Naive thymus-derived CD4-positive, alpha-beta T cell (primary cell): ENCODE measurements around the gene RAB8B. TPM values are rescaled to one million over a fixed set of nuclear protein-coding genes. Genes with fewer than 3 reads are reported as not detected.

Experiments used
- ATAC-seq: fragments of 150-1000 bp; cut with Tn5 transposase; 2 replicates; pipeline ENCODE4 v1.10.0; 2021; ENCODE audit warnings: mild to moderate bottlenecking, moderate library complexity
- CTCF ChIA-PET: fragments of 350-600 bp; sonication (Branson Sonifier 250); formaldehyde crosslinking; loops from one replicate; lab custom pipeline; 2021; ENCODE audit warnings: antibody characterized with exemption; lab: Charles Lee
- POLR2A ChIA-PET: fragments of 350-600 bp; sonication (Branson Sonifier 250); formaldehyde crosslinking; loops from one replicate; lab custom pipeline; 2021; ENCODE audit warnings: antibody characterized with exemption, inconsistent platforms; lab: Charles Lee
- DNase-seq, 9 donors: peaks; one replicate each; pipeline versions ENCODE4 v3.0.0 to v3.0.0-alpha.2; 2020 to 2022; ENCODE audit warnings: mixed read lengths in 1 of 9
- H3K27ac ChIP-seq: one replicate; pipeline ENCODE4 v1.7.0; 2013; ENCODE audit warnings: mild to moderate bottlenecking, low read depth, low read length, moderate library complexity
- H3K27me3 ChIP-seq, 2 donors: one replicate each; pipeline ENCODE4 v1.7.0; 2013; ENCODE audit warnings: low read length in 2 of 2, mild to moderate bottlenecking in 2 of 2, moderate library complexity in 2 of 2; ENCODE audit not compliant: control insufficient read depth in 2 of 2, insufficient read depth in 2 of 2
- H3K36me3 ChIP-seq, 3 experiments: 1 replicate in 2 of 3; 2 replicates in 1 of 3; pipeline ENCODE4 v1.7.0; 2013; ENCODE audit warnings: low read length in 3 of 3, mild to moderate bottlenecking in 3 of 3, moderate library complexity in 1 of 3; ENCODE audit not compliant: insufficient read depth in 3 of 3, control insufficient read depth in 2 of 3
- H3K4me1 ChIP-seq, 2 donors: one replicate each; pipeline ENCODE4 v1.7.0; 2013; ENCODE audit warnings: low read length in 2 of 2, mild to moderate bottlenecking in 2 of 2, moderate library complexity in 1 of 2; ENCODE audit not compliant: control insufficient read depth in 2 of 2, insufficient read depth in 2 of 2
- H3K4me3 ChIP-seq: 2 replicates; pipeline ENCODE4 v1.7.0; 2013; ENCODE audit warnings: mild to moderate bottlenecking, low read length
- H3K9me3 ChIP-seq, 3 experiments: 1 replicate in 2 of 3; 2 replicates in 1 of 3; pipeline ENCODE4 v1.7.0; 2013; ENCODE audit warnings: low read length in 3 of 3; ENCODE audit not compliant: control insufficient read depth in 2 of 3
- H3K27ac Mint-ChIP-seq, 9 donors: one replicate each; pipeline ENCODE4 v1.8.0; 2020 to 2022; ENCODE audit warnings: mixed read lengths in 9 of 9, mild to moderate bottlenecking in 8 of 9, moderate library complexity in 5 of 9, inconsistent platforms in 2 of 9
- H3K27me3 Mint-ChIP-seq, 5 donors: one replicate each; pipeline ENCODE4 v1.8.0; 2021 to 2022; ENCODE audit warnings: mixed read lengths in 5 of 5, mild to moderate bottlenecking in 1 of 5
- H3K36me3 Mint-ChIP-seq, 5 donors: one replicate each; pipeline ENCODE4 v1.8.0; 2020 to 2022; ENCODE audit warnings: mixed read lengths in 5 of 5, mild to moderate bottlenecking in 3 of 5, inconsistent platforms in 1 of 5
- H3K4me1 Mint-ChIP-seq, 7 donors: one replicate each; pipeline ENCODE4 v1.8.0; 2020 to 2022; ENCODE audit warnings: mixed read lengths in 7 of 7, mild to moderate bottlenecking in 3 of 7, inconsistent platforms in 1 of 7
- H3K4me3 Mint-ChIP-seq, 10 donors: one replicate each; pipeline ENCODE4 v1.8.0; 2020 to 2022; ENCODE audit warnings: mild to moderate bottlenecking in 10 of 10, mixed read lengths in 10 of 10, moderate library complexity in 6 of 10, inconsistent platforms in 2 of 10
- H3K9me3 Mint-ChIP-seq, 11 donors: one replicate each; pipeline ENCODE4 v1.8.0; 2020 to 2022; ENCODE audit warnings: mixed read lengths in 11 of 11, mild to moderate bottlenecking in 4 of 11, inconsistent platforms in 1 of 11, moderate library complexity in 1 of 11
- intact Hi-C, 2 donors: fragments of 100-400 bp; cut with micrococcal nuclease; formaldehyde crosslinking; loops; one replicate each; pipeline ENCODE4 v1.15.1; 2023
- polyA plus RNA-seq, 2 donors: library from polyadenylated mRNA; unstranded; fragments of 300-500 nt; fragmentation: Illumina TruSeq; gene quantifications; one replicate each; pipeline ENCODE4 v1.2.3, GENCODE V29; 2021
- total RNA-seq, 6 experiments: library from RNA in 5 of 6; stranded (reverse) in 5 of 6; gene quantifications; 1 replicate in 5 of 6; 2 replicates in 1 of 6; pipeline ENCODE4 v1.2.3 and lab custom pipeline; 2021 to 2026

Gene RAB8B
- total and polyA plus RNA-seq, 7 experiments from 2014 or later: 30.4 to 100 (median 60.6) TPM

- Histone ChIP-seq H3K9me3 (no peaks in the 10 kb centered on the region), H3K27ac (peak overlapping the region; percentile 99), H3K4me3 (peak overlapping the region; percentile 25), H3K36me3 (no peaks in the 10 kb centered on the region), H3K4me1 (peaks cover 85 to 89% of the 10 kb centered on the region in 2 donors), H3K27me3 (no peaks in the 10 kb centered on the region)
- intact Hi-C loops: no loop called here
- Mint-ChIP-seq H3K27me3 (no peaks in the 10 kb centered on the region), H3K9me3 (peaks cover 0 to 3% (median 0%) of the 10 kb centered on the region in 11 donors), H3K4me3 (peak overlapping the region in 7 of 10 donors; percentile 12 to 99 (median 78)), H3K27ac (peak overlapping the region in 8 of 9 donors; percentile 84 to 98 (median 95)), H3K36me3 (peaks cover 0 to 47% (median 18%) of the 10 kb centered on the region in 5 donors), H3K4me1 (peaks cover 74 to 100% (median 91%) of the 10 kb centered on the region in 7 donors)
- no peak for ATAC-seq
- POLR2A ChIA-PET: interaction anchor here (1.0 to 2.5 kb wide), 4 partner anchors 40 to 897 kb away, joined by 3 to 9 read pairs (median 4); partner anchors contain the start of genes CIAO2A and RPS27L
- CTCF ChIA-PET: interaction anchor here (0.7 to 1.9 kb wide), 2 partner anchors 92 to 177 kb away, joined by 3 to 5 read pairs; no protein-coding TSS in a partner anchor
- no peak for DNase-seq
These were observed 7.4 kb downstream of the RAB8B start for GRCh38 chr15:63196842-63197241.

- Histone ChIP-seq H3K4me3 (no peak overlapping the region), H3K36me3 (no peaks in the 10 kb centered on the region), H3K9me3 (no peaks in the 10 kb centered on the region), H3K27me3 (no peaks in the 10 kb centered on the region), H3K27ac (peak overlapping the region; percentile 44), H3K4me1 (peaks cover 83 to 88% of the 10 kb centered on the region in 2 donors)
- H3K27me3 Mint-ChIP-seq: no peaks in the 10 kb centered on the region
- H3K9me3 Mint-ChIP-seq: peaks cover 0 to 3% (median 0%) of the 10 kb centered on the region in 11 donors
- ChIA-PET POLR2A (interaction anchor here (0.7 to 1.0 kb wide), 5 partner anchors 20 to 51 kb away, joined by 3 read pairs; no protein-coding TSS in a partner anchor), CTCF (interaction anchor here (1.9 kb wide), 1 partner anchor 92 kb away, joined by 5 read pairs; no protein-coding TSS in a partner anchor)
- peaks cover 0 to 46% (median 21%) of the 10 kb centered on the region in 5 donors for H3K36me3 Mint-ChIP-seq
- intact Hi-C loops: no loop called here
- DNase-seq: no peak
- H3K27ac Mint-ChIP-seq: peak overlapping the region; percentile 51 to 94 (median 87)
- H3K4me1 Mint-ChIP-seq: peaks cover 75 to 99% (median 90%) of the 10 kb centered on the region in 7 donors
- ATAC-seq: no peak
- H3K4me3 Mint-ChIP-seq: peak overlapping the region in 7 of 10 donors; percentile 30 to 98 (median 65)
These were observed 8.2 kb downstream of the RAB8B start for GRCh38 chr15:63197626-63198025.

DNA sequence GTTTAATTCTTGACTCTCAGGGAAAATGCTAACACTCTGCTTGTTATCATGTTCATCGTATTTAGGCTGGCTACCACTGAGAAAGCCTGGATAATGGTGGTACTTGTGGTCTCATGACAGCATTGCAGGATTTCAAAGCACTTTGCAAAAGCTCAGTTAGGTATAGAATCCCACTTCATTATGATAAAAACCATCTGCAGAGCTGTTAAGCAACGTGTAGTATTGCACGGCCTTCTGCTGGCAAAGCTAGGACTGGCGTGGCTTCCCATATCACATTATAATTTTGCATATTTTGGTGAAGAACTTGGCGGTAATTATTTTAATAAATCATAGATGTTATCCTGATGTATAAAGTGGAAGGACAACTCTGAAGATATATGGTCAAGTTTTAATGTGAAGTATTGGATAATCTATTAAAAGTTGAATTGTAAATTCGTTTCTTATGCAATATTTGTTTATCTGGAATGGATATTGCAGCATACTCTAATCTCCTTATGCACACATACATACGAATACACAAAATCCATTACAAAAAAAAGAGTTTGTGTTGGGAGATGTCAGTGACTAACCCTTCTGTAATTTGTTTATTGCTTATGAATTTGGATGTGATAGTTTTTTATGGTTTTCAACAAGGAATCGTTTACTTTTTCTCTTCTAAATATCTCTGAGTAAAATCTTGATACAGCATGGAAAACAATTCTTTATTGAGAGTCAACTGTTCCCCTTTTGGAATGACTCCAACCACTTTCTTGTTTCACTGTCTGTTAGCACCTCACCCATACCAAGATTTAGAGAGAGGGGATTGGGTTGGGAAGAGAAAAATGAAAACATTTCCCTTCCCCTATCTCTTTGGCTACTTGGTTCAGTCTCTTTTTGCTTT is 9.2 kb downstream of the RAB8B start:
- H3K4me3 ChIP-seq: no peak overlapping the region
- H3K36me3 Mint-ChIP-seq: peaks cover 0 to 44% (median 21%) of the 10 kb centered on the region in 5 donors
- ChIA-PET CTCF (no interaction called here), POLR2A (interaction anchor here (0.7 to 1.0 kb wide), 4 partner anchors 19 to 52 kb away, joined by 3 read pairs; no protein-coding TSS in a partner anchor)
- H3K9me3 ChIP-seq: no peaks in the 10 kb centered on the region
- H3K27ac ChIP-seq: peak overlapping the region; percentile 44
- ATAC-seq (no peak), DNase-seq (no peak)
- H3K27me3 ChIP-seq: no peaks in the 10 kb centered on the region
- intact Hi-C loops: no loop called here
- no peaks in the 10 kb centered on the region for H3K36me3 ChIP-seq
- peak overlapping the region; percentile 10 to 94 (median 76) for H3K27ac Mint-ChIP-seq
- H3K27me3 Mint-ChIP-seq: no peaks in the 10 kb centered on the region
- H3K9me3 Mint-ChIP-seq: peaks cover 0 to 3% (median 0%) of the 10 kb centered on the region in 11 donors
- peaks cover 83 to 88% of the 10 kb centered on the region in 2 donors for H3K4me1 ChIP-seq
- H3K4me3 Mint-ChIP-seq: peak overlapping the region in 8 of 10 donors; percentile 11 to 98 (median 34)
- H3K4me1 Mint-ChIP-seq: peaks cover 78 to 99% (median 94%) of the 10 kb centered on the region in 7 donors

DNA sequence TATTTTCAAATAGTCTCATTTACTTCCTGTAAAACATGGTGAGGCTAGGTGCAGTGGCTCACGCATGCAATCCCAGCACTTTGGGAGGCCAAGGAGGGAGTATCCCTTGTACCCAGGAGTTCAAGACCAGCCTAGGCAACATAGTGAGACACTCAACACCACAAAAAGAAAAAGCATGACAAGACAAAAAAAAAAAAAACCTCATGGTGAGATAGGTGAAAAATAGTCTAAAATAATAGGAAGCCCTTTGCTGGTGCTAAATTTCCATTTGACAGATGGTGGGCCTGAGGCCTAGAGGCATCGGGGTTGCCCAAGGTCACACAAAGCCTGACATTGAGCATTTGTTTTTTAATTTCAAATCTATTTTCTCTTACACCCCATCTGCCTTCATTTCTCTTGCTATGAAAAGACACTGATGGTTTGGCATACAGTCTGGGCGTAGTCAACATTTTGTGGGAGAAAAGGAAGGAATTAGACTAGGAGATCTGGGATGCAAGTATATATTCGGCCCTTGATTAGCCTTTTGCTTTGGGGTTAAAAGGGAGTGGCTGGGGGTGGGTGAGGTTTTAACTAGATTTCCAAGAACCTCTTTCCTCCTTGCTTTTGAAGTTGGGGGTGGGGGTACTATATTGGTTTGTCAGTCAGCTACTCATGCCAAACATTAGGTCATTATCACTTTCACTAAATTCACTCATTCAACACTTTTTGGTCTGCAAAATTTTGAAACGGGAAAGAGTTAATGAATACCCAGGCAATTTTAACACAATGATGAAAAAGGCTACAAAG is 11.3 kb downstream of the RAB8B start:
- peak overlapping the region; percentile 14 for H3K4me3 ChIP-seq
- POLR2A ChIA-PET: interaction anchor here (0.9 to 5.2 kb wide), 4 partner anchors 9 to 61 kb away, joined by 4 to 27 read pairs (median 4); no protein-coding TSS in a partner anchor
- intact Hi-C loops: loop anchor here in 1 of 2 donors (1.0 kb wide), 2 partner anchors 8 to 11 kb away; no protein-coding TSS in a partner anchor
- CTCF ChIA-PET: no interaction called here
- Mint-ChIP-seq H3K27ac (peak overlapping the region in 8 of 9 donors; percentile 35 to 94 (median 76)), H3K4me1 (peaks cover 62 to 98% (median 93%) of the 10 kb centered on the region in 7 donors), H3K4me3 (peak overlapping the region; percentile 55 to 75 (median 66)), H3K36me3 (peaks cover 0 to 34% (median 21%) of the 10 kb centered on the region in 5 donors), H3K9me3 (peaks cover 0 to 3% (median 0%) of the 10 kb centered on the region in 11 donors), H3K27me3 (no peaks in the 10 kb centered on the region)
- no peak for ATAC-seq
- H3K36me3 ChIP-seq: no peaks in the 10 kb centered on the region
- H3K9me3 ChIP-seq: no peaks in the 10 kb centered on the region
- DNase-seq: no peak
- H3K27ac ChIP-seq: no peak overlapping the region
- H3K4me1 ChIP-seq: peaks cover 79 to 81% of the 10 kb centered on the region in 2 donors
- no peaks in the 10 kb centered on the region for H3K27me3 ChIP-seq

GRCh38 chr15:63202861-63203260 is 13.5 kb downstream of the RAB8B start:
- Histone ChIP-seq H3K9me3 (no peaks in the 10 kb centered on the region), H3K4me1 (peaks cover 64 to 70% of the 10 kb centered on the region in 2 donors), H3K27me3 (no peaks in the 10 kb centered on the region), H3K27ac (no peak overlapping the region), H3K36me3 (no peaks in the 10 kb centered on the region), H3K4me3 (no peak overlapping the region)
- Mint-ChIP-seq H3K4me3 (peak overlapping the region in 8 of 10 donors; percentile 14 to 70 (median 55)), H3K4me1 (peaks cover 71 to 98% (median 93%) of the 10 kb centered on the region in 7 donors), H3K27me3 (no peaks in the 10 kb centered on the region), H3K9me3 (peaks cover 0 to 3% (median 0%) of the 10 kb centered on the region in 11 donors), H3K36me3 (peaks cover 3 to 40% (median 28%) of the 10 kb centered on the region in 5 donors), H3K27ac (peak overlapping the region in 7 of 9 donors; percentile 25 to 90 (median 53))
- CTCF ChIA-PET: interaction anchor here (0.6 to 1.5 kb wide), 3 partner anchors 8 to 679 kb away, joined by 3 to 6 read pairs (median 3); no protein-coding TSS in a partner anchor
- DNase-seq (no peak), ATAC-seq (no peak)
- POLR2A ChIA-PET: interaction anchor here (0.6 to 5.2 kb wide), 5 partner anchors 11 to 78 kb away, joined by 3 to 27 read pairs (median 3); no protein-coding TSS in a partner anchor
- intact Hi-C loops: no loop called here
